ENCODE results near the gene GIMAP8. TPM values are rescaled to one million over a fixed set of nuclear protein-coding genes. Genes with fewer than 3 reads are reported as not detected.

GIMAP8 gene
- total RNA-seq, 1 donor from 2014 or later, result 28.3 TPM

DNA sequence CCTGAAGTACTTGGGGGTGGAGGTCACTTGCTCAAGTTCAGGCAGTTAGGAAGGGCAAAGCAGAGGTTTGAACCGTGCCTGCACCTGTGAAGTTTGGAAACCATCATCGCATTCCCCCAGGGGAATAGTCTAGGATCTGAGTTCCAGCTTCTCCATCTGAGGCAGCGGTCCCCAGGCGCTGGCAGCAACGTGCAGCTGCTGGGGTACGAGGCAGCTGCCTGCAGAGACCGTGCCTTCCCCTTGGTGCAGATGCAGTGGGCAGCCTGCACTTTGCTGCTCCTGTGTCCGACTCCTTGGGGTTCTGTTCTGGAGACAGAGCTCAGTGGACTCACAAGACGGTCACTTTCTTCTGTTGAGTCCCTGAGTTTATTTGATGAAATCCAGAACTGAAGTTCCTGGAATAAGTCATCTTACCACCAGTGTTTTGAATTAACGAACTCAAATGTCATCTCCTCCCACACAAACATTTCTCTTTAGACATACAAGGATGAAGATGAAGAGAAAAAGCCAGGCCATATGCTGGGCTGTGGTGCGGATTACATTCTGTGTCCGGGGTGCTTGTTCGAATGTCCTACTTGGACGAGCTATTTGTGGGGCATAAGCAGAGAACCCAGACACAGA, 19.9 kb upstream of the GIMAP8 start:
- Histone ChIP-seq H3K27ac (no peak overlapping the region), H3K4me1 (no peaks in the 10 kb centered on the region), H3K36me3 (no peaks in the 10 kb centered on the region), H3K27me3 (no peaks in the 10 kb centered on the region), H3K4me3 (no peak overlapping the region), H3K9me3 (no peaks in the 10 kb centered on the region)
- DNase-seq (ENCODE audit: low spot score in 2 of 2), result no peak
- TF ChIP-seq, protein P1, sequence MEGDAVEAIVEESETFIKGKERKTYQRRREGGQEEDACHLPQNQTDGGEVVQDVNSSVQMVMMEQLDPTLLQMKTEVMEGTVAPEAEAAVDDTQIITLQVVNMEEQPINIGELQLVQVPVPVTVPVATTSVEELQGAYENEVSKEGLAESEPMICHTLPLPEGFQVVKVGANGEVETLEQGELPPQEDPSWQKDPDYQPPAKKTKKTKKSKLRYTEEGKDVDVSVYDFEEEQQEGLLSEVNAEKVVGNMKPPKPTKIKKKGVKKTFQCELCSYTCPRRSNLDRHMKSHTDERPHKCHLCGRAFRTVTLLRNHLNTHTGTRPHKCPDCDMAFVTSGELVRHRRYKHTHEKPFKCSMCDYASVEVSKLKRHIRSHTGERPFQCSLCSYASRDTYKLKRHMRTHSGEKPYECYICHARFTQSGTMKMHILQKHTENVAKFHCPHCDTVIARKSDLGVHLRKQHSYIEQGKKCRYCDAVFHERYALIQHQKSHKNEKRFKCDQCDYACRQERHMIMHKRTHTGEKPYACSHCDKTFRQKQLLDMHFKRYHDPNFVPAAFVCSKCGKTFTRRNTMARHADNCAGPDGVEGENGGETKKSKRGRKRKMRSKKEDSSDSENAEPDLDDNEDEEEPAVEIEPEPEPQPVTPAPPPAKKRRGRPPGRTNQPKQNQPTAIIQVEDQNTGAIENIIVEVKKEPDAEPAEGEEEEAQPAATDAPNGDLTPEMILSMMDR (IDR thresholded peaks at IDR 0.05), result no peak
- intact Hi-C loops (cut with DNase I), result no loop called here

DNA sequence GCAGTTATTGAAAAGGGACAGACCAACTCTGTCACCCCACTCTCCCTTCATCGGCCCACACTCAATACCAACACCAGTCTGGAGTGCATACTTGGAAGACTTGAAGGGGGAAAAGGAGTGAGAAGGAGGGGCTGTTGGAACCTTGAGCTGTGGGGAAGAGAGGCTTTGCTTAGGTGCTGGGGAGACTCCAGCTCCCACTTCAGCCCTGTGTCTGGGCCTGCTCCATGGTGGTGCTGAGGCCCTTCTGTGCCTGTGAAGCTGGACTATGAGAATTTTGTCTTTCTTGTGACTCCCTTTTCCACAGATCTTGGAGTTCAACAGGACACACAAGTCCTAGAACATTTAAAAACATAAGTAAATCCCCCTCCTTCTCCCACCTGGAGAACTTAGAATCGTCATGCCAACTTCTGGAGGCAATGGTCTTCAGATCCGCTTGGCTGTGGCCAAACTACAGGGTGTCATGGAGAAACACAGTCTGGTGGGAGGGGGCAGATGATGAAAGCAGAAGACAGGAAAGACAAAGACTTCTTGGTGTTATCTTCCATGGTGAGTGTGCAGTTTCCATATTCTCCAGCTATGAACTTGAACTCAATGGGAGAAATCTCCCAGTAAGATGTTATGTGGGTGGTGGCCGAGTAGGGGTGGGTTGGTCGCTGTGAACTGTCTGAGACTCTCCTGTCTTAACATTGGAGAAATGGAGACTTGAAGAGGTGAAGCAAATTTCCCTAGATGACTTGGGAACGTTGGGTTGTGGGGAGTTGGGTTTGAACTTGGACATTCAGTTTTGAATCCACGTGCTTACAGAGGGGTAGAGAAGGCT, 18.4 kb upstream of the GIMAP8 start:
- TF ChIP-seq, protein P1 (IDR thresholded peaks at IDR 0.05), result no peak
- DNase-seq (ENCODE audit: low spot score in 2 of 2), result no peak
- intact Hi-C loops (cut with DNase I), result no loop called here
- no peaks in the 10 kb centered on the region for H3K27me3 ChIP-seq
- no peak overlapping the region for H3K27ac ChIP-seq
- H3K4me1 ChIP-seq, result no peaks in the 10 kb centered on the region
- H3K36me3 ChIP-seq, result no peaks in the 10 kb centered on the region
- H3K4me3 ChIP-seq, result no peak overlapping the region
- H3K9me3 ChIP-seq, result no peaks in the 10 kb centered on the region

DNA sequence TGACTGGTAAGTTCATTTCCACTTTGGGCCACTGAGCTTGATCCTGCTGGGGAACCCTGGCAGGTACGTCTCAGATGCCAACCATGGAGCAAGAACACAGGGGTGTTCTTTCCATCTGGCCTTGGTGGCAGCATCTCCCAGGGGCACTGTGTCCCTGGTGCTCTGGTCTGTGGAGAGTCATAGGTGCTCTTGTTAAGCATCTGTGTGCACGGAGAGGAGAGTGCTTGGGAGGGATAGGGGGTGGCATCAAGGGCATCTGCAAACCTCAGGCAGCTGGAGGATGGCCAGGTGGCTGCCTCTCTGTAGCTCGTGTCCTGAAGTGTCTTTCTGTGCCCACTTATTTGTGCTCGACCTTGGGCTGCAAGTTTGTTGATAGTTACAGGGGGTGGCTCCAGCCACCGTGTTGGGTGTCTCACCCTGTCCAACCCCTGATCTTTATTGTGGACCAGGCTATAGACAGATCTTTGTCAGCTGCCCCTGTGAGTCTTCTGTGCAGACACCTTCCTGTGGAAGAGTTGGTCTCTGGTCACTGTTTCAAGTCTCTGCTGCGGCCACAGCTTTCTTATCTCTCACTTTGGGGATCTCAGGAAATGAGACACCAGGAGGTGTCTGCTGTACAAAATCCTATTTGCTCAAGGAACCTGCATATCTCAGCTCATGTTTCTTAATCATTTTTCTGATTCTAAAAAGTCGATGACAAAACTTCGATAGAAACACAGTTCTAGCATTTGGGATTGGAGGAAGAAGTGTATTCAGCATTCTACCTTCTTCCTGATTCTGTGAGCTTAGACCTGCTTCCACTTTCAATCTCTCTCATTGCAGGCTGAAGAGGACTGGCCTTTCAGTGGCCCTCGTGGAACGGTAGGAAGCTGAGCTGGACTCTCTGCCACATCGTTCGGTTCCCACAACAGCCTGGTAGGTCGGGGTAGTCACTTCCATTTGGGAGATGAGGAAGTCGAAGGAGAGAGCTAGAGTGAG, 17.2 kb upstream of the GIMAP8 start:
- Histone ChIP-seq H3K27ac (no peak overlapping the region), H3K9me3 (no peaks in the 10 kb centered on the region), H3K4me3 (no peak overlapping the region), H3K36me3 (no peaks in the 10 kb centered on the region), H3K4me1 (no peaks in the 10 kb centered on the region), H3K27me3 (no peaks in the 10 kb centered on the region)
- TF ChIP-seq, protein P1 (IDR thresholded peaks at IDR 0.05), result no peak
- intact Hi-C loops (cut with DNase I), result no loop called here
- DNase-seq (ENCODE audit: low spot score in 2 of 2), result no peak

DNA sequence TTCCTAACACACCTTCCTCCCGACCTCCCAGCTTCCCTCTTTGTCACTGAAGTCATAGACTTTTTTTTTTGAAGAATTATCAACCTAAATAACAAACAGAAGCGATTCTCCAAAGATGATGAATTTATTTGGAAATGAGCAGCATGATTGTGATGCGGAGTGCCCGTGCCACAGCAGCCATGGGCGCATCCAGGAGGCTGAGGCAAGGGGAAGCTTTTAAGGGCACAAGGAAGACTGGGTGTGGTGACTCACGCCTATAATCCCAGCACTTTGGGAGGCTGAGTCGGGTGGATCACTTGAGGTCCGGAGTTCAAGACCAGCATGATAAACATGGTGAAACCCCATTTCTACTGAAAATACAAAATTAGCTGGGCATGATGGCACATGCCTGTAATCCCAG, 16.2 kb upstream of the GIMAP8 start:
- H3K27ac ChIP-seq, result no peak overlapping the region
- no peaks in the 10 kb centered on the region for H3K27me3 ChIP-seq
- intact Hi-C loops (cut with DNase I), result no loop called here
- H3K9me3 ChIP-seq, result no peaks in the 10 kb centered on the region
- no peak for DNase-seq (ENCODE audit: low spot score in 2 of 2)
- TF ChIP-seq, protein P1 (IDR thresholded peaks at IDR 0.05), result no peak
- H3K4me3 ChIP-seq, result no peak overlapping the region
- no peaks in the 10 kb centered on the region for H3K4me1 ChIP-seq
- H3K36me3 ChIP-seq, result no peaks in the 10 kb centered on the region

DNA sequence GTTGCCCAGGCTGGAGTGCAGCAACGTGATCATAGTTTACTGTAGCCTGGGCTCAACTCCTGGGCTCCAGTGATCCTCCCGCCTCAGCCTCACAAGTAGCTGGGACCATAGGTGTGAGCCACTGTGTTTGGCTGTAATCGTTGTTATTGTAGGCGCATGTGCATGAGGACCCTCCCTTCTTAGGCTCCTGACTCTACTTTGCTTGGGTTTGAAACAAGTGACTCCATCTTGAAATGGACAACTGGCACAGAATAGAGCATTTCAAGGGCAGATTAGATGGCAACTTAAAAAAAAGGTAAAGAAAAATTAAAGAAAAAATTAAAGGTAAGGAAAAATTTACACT, 15.4 kb upstream of the GIMAP8 start:
- no peak overlapping the region for H3K4me3 ChIP-seq
- H3K27me3 ChIP-seq, result no peaks in the 10 kb centered on the region
- DNase-seq (ENCODE audit: low spot score in 2 of 2), result no peak
- H3K9me3 ChIP-seq, result no peaks in the 10 kb centered on the region
- no peak overlapping the region for H3K27ac ChIP-seq
- no peaks in the 10 kb centered on the region for H3K36me3 ChIP-seq
- intact Hi-C loops (cut with DNase I), result no loop called here
- TF ChIP-seq, protein P1 (IDR thresholded peaks at IDR 0.05), result no peak
- H3K4me1 ChIP-seq, result no peaks in the 10 kb centered on the region
